ENCODE results near the gene UNC13A.

The UNC13A gene

GRCh38 chr19:17565611-17566010 is 122.5 kb downstream of the UNC13A start:
- Histone ChIP-seq H3K9me2 (replicated peaks; ENCODE audit: insufficient read depth, low read length) (no peaks in the 10 kb centered on the region), H3K4me3 (ENCODE audit: insufficient read depth, low read length, poor library complexity, severe bottlenecking) (no peak overlapping the region), H3F3A (ENCODE audit: insufficient read depth) (no peaks in the 10 kb centered on the region), H3K79me2 (ENCODE audit: insufficient read depth, low read length) (no peaks in the 10 kb centered on the region), H3K9me3 (ENCODE audit: insufficient read depth, low read length) (no peaks in the 10 kb centered on the region), H4K20me1 (ENCODE audit: low read depth, low read length) (no peaks in the 10 kb centered on the region), H3K27me3 (ENCODE audit: low read length) (no peaks in the 10 kb centered on the region), H3K4me2 (ENCODE audit: low read depth, low read length, poor library complexity, severe bottlenecking) (no peak overlapping the region), H3K9ac (ENCODE audit: low read length) (no peak overlapping the region), H3K27ac (ENCODE audit: low read depth, low read length) (no peak overlapping the region), H2AFZ (ENCODE audit: low read depth, low read length, severe bottlenecking) (no peak overlapping the region), H3K36me3 (ENCODE audit: low read length) (peaks cover 1% of the 10 kb centered on the region; the same call in 1 of the 2 replicates)
- no peak for TF ChIP-seq EZH2phosphoT487 (conservative IDR thresholded peaks at IDR 0.05; ENCODE audit: low read length)
- TF ChIP-seq CTCF (IDR thresholded peaks at IDR 0.05; ENCODE audit: insufficient read depth, low read length, poor library complexity, severe bottlenecking), result no peak

GRCh38 chr19:17564781-17565180 is 123.4 kb downstream of the UNC13A start:
- TF ChIP-seq EZH2phosphoT487 (conservative IDR thresholded peaks at IDR 0.05; ENCODE audit: low read length) (no peak), CTCF (IDR thresholded peaks at IDR 0.05; ENCODE audit: insufficient read depth, low read length, poor library complexity, severe bottlenecking) (no peak)
- Histone ChIP-seq H4K20me1 (ENCODE audit: low read depth, low read length) (no peaks in the 10 kb centered on the region), H3K9me2 (replicated peaks; ENCODE audit: insufficient read depth, low read length) (no peaks in the 10 kb centered on the region), H3K4me3 (ENCODE audit: insufficient read depth, low read length, poor library complexity, severe bottlenecking) (no peak overlapping the region), H3K27me3 (ENCODE audit: low read length) (no peaks in the 10 kb centered on the region), H3F3A (ENCODE audit: insufficient read depth) (no peaks in the 10 kb centered on the region), H3K9me3 (ENCODE audit: insufficient read depth, low read length) (no peaks in the 10 kb centered on the region), H3K27ac (ENCODE audit: low read depth, low read length) (no peak overlapping the region), H2AFZ (ENCODE audit: low read depth, low read length, severe bottlenecking) (no peak overlapping the region), H3K4me2 (ENCODE audit: low read depth, low read length, poor library complexity, severe bottlenecking) (no peak overlapping the region), H3K79me2 (ENCODE audit: insufficient read depth, low read length) (no peaks in the 10 kb centered on the region), H3K36me3 (ENCODE audit: low read length) (no peaks in the 10 kb centered on the region; the same call in 1 of the 2 replicates), H3K9ac (ENCODE audit: low read length) (no peak overlapping the region)

- Histone ChIP-seq H3K9ac (ENCODE audit: low read length) (no peak overlapping the region), H3K4me3 (ENCODE audit: insufficient read depth, low read length, poor library complexity, severe bottlenecking) (no peak overlapping the region), H4K20me1 (ENCODE audit: low read depth, low read length) (no peaks in the 10 kb centered on the region), H3F3A (ENCODE audit: insufficient read depth) (no peaks in the 10 kb centered on the region), H3K9me2 (replicated peaks; ENCODE audit: insufficient read depth, low read length) (no peaks in the 10 kb centered on the region), H3K27ac (ENCODE audit: low read depth, low read length) (no peak overlapping the region), H3K4me2 (ENCODE audit: low read depth, low read length, poor library complexity, severe bottlenecking) (no peak overlapping the region), H3K36me3 (ENCODE audit: low read length) (no peaks in the 10 kb centered on the region), H3K27me3 (ENCODE audit: low read length) (no peaks in the 10 kb centered on the region), H3K9me3 (ENCODE audit: insufficient read depth, low read length) (no peaks in the 10 kb centered on the region), H2AFZ (ENCODE audit: low read depth, low read length, severe bottlenecking) (no peak overlapping the region), H3K79me2 (ENCODE audit: insufficient read depth, low read length) (peaks cover under 1% of the 10 kb centered on the region; the same call in 1 of the 2 replicates)
- TF ChIP-seq CTCF (IDR thresholded peaks at IDR 0.05; ENCODE audit: insufficient read depth, low read length, poor library complexity, severe bottlenecking), result no peak
- no peak for TF ChIP-seq EZH2phosphoT487 (conservative IDR thresholded peaks at IDR 0.05; ENCODE audit: low read length)
These were observed 125.6 kb downstream of the UNC13A start for GRCh38 chr19:17562561-17562960.
